Left lung (tissue), 10 donors: Measurements from ENCODE around the gene ATP6AP1. TPM values are rescaled to one million over a fixed set of nuclear protein-coding genes. Genes with fewer than 3 reads are reported as not detected.

Source experiments
- ATAC-seq: fragments of 200-7000 bp; cut with Tn5 transposase; one replicate; pipeline ENCODE4 v1.9.1; 2020; ENCODE audit warnings: moderate library complexity
- DNase-seq, 4 donors: peaks; one replicate each; pipeline ENCODE4 v3.0.0-alpha.2; 2013 to 2020
- H3K27ac ChIP-seq, 2 donors: fragments of 200-600 bp; sonication (generic) in 1 of 2; one replicate each; pipeline versions ENCODE4 v1.5.0 to v1.8.0; 2020 to 2021
- H3K27me3 ChIP-seq, 2 donors: fragments of 200-600 bp; sonication (generic) in 1 of 2; one replicate each; pipeline versions ENCODE4 v1.5.0 to v1.8.0; 2020 to 2021
- H3K36me3 ChIP-seq, 2 donors: fragments of 200-600 bp; sonication (generic) in 1 of 2; one replicate each; pipeline versions ENCODE4 v1.5.0 to v1.8.0; 2020 to 2021
- H3K4me1 ChIP-seq, 2 donors: fragments of 200-600 bp; one replicate each; pipeline ENCODE4 v1.8.0; 2021
- H3K4me3 ChIP-seq, 2 donors: fragments of 200-600 bp; sonication (generic) in 1 of 2; one replicate each; pipeline versions ENCODE4 v1.5.0 to v1.8.0; 2020 to 2021; ENCODE audit warnings: mild to moderate bottlenecking in 1 of 2
- H3K9me3 ChIP-seq, 2 donors: fragments of 200-600 bp; sonication (generic) in 1 of 2; one replicate each; pipeline versions ENCODE4 v1.5.0 to v1.8.0; 2020 to 2021
- CTCF ChIP-seq, 2 donors: fragments of 200-600 bp; sonication (generic) in 1 of 2; IDR thresholded peaks; one replicate each; pipeline versions ENCODE4 v1.5.0 to v1.8.0; 2021; ENCODE audit warnings: antibody characterized with exemption in 2 of 2
- intact Hi-C, 2 donors: fragments of 100-400 bp; cut with DNase I; formaldehyde crosslinking; loops; one replicate each; pipeline versions ENCODE4 v1.11.2 to v1.14.2; 2022
- polyA plus RNA-seq, 6 donors: library from polyadenylated mRNA; unstranded; fragments of 120-200 nt; gene quantifications; one replicate each; pipeline ENCODE4 v1.2.1, GENCODE V29; 2013; ENCODE audit not compliant: insufficient read length in 6 of 6
- total RNA-seq, 2 donors: library from RNA; stranded (reverse); fragmentation: NEBNext Ultra II Directional; extraction: Animal tissue kit (Norgen Biotek cat#: 25700); gene quantifications; one replicate each; pipeline ENCODE4 v1.2.1, GENCODE V29; 2021
- donor health status: DM: no; HTN: yes; CAD: no.
- donor health status: DM: no; HTN: no; CAD: no.

Gene ATP6AP1
- total and polyA plus RNA-seq, 8 donors = 89.4 to 168 (median 98.7) TPM

GRCh38 chrX:154411981-154412340, 16.5 kb upstream of the ATP6AP1 start:
- Histone ChIP-seq H3K9me3 (no peaks in the 10 kb centered on the region), H3K4me3 (peak overlapping the region; percentile 50 to 68), H3K4me1 (peaks cover 0 to 42% of the 10 kb centered on the region in 2 donors), H3K27me3 (no peaks in the 10 kb centered on the region), H3K27ac (peak overlapping the region; percentile 91 to 94), H3K36me3 (no peaks in the 10 kb centered on the region)
- intact Hi-C loops = no loop called here
- no peak for TF ChIP-seq CTCF (IDR thresholded peaks at IDR 0.05)
- peak; percentile 80 for ATAC-seq
- DNase-seq = peak in 3 of 4 donors; percentile 63 to 85 (median 76)

- DNase-seq (no peak), ATAC-seq (no peak)
- no peaks in the 10 kb centered on the region for H3K9me3 ChIP-seq
- H3K27me3 ChIP-seq = no peaks in the 10 kb centered on the region
- peak overlapping the region; percentile 50 to 68 for H3K4me3 ChIP-seq
- TF ChIP-seq CTCF (IDR thresholded peaks at IDR 0.05) = no peak
- no peaks in the 10 kb centered on the region for H3K36me3 ChIP-seq
- H3K4me1 ChIP-seq = peaks cover 0 to 37% of the 10 kb centered on the region in 2 donors
- intact Hi-C loops = no loop called here
- H3K27ac ChIP-seq = peak overlapping the region; percentile 91 to 94
Observed at GRCh38 chrX:154412468-154412867, 16.0 kb upstream of the ATP6AP1 start.

DNA sequence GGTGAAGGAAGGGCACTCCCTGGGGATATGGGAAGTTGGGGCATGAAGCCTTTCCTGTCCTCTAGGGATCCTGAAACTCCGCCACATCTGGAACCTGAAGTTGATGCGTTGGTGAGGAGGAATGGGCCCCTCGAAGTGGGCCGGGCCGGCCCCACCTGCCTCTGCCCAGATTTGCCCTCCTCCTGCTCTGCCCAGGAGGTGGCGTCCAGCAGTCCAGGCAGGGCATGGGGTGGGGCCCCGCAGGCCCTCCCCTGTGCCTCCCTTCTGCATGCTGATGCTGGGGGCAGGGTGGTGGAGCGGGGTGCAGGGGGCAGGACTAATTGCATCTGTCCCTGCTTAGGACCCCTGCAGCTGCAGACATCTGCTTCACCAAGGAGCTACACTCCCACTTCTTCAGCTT, 15.3 kb upstream of the ATP6AP1 start:
- Histone ChIP-seq H3K36me3 (no peaks in the 10 kb centered on the region), H3K4me1 (peaks cover 0 to 32% of the 10 kb centered on the region in 2 donors), H3K4me3 (no peak overlapping the region), H3K27me3 (no peaks in the 10 kb centered on the region), H3K27ac (peak overlapping the region in 1 of 2 donors; percentile 94), H3K9me3 (no peaks in the 10 kb centered on the region)
- DNase-seq (no peak), ATAC-seq (no peak)
- no peak for TF ChIP-seq CTCF (IDR thresholded peaks at IDR 0.05)
- intact Hi-C loops = no loop called here

DNA sequence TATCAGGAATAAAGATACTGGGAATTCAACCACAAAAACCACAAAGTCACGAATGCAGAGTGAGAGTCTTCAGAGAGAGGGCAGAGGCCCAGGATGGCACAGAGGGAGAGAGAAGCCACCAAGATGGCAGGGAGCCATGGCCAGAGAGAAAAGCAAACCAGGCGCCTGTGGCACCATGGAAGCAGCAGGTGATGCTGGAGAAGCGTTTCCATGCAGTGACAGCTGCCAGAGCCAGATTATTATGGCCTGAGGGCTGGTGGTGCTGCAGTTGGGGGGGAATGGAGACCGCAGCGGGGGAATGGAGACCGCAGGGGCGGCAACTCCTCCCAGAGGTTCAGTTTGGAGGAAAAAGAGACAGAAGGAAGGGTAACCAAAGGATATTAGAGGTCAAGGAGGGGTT, 11.3 kb upstream of the ATP6AP1 start:
- no peak for ATAC-seq
- intact Hi-C loops = no loop called here

DNA sequence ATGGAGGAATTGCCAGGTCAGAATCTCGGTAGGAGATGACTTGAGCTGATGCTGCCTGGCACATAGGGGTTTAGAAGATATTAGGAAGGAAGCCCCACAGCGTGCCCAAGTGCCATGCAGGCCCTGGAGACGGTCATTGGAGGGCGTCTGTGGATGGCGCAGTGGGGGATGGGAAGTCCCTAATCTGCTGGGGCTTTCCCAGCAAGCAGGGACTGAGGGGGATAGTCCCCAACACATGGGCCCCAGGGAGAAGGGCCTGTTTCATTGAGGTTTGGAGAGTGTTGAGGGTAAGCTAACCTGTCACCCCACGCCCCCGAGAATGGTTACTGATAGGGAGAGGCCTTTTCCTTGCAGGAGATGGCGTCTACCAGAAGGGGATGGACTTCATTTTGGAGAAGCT, 9.3 kb upstream of the ATP6AP1 start:
- no peak overlapping the region for H3K4me3 ChIP-seq
- intact Hi-C loops = no loop called here
- TF ChIP-seq CTCF (IDR thresholded peaks at IDR 0.05) = no peak
- H3K4me1 ChIP-seq = no peaks in the 10 kb centered on the region
- H3K36me3 ChIP-seq = peaks cover 0 to 7% of the 10 kb centered on the region in 2 donors
- H3K9me3 ChIP-seq = no peaks in the 10 kb centered on the region
- H3K27me3 ChIP-seq = no peaks in the 10 kb centered on the region
- no peak for DNase-seq
- no peak overlapping the region for H3K27ac ChIP-seq
- ATAC-seq = no peak

More for the DNA sequence above, 11.3 kb upstream of the ATP6AP1 start:
- TF ChIP-seq CTCF (IDR thresholded peaks at IDR 0.05) = no peak
- Histone ChIP-seq H3K36me3 (peaks cover 0 to 7% of the 10 kb centered on the region in 2 donors), H3K27me3 (no peaks in the 10 kb centered on the region), H3K27ac (no peak overlapping the region), H3K4me3 (no peak overlapping the region), H3K4me1 (peaks cover 0 to 7% of the 10 kb centered on the region in 2 donors), H3K9me3 (no peaks in the 10 kb centered on the region)
- DNase-seq = no peak
